Colon (tissue), 2 donors: Measurements from ENCODE around the gene SEL1L2.
"Not testable (repeated sequence)": the region's sequence is repeated elsewhere in the genome, so short reads cannot be mapped to it uniquely, and the experiment has no call there.

Source experiments
- FAIRE-seq: peaks from 2 replicates; lab custom pipeline; 2012; peaks lifted over from hg19 to GRCh38; lab: Jason Lieb, UNC
- donor health status: control.
- donor health status: control.

Gene SEL1L2

GRCh38 chr20:13990465-13990864, at the start of gene SEL1L2:
SEL1L2 (minus strand) TSS chr20:13990614; CDS start chr20:13990534, 80 bp downstream.
- FAIRE-seq, result no peak

GRCh38 chr20:14036567-14036966, 46.2 kb upstream of the SEL1L2 start:
- FAIRE-seq, result no peak

GRCh38 chr20:14033310-14033709, 42.9 kb upstream of the SEL1L2 start:
- FAIRE-seq, result no peak

- FAIRE-seq, result no peak
Measured at GRCh38 chr20:14030991-14031390, 40.6 kb upstream of the SEL1L2 start.

- no peak for FAIRE-seq
Measured at GRCh38 chr20:14012671-14013070, 22.3 kb upstream of the SEL1L2 start.

DNA sequence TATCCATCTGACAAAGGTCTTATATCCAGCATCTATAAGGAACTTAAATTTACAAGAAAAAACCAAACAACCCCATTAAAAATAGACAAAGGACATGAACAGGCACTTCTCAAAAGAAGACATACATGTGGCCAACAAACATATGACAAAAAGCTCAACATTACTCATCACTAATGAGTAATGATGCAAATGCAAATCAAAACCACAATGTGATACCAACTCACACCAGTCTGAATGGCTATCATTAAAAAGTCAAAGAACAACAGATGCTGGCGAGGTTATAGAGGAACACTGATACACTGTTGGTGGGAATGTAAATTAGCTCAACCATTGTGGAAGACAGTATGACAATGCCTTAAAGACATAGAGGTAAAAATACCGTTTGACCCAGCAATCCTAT, 18.8 kb upstream of the SEL1L2 start:
- no peak for FAIRE-seq

GRCh38 chr20:14005996-14006395, 15.6 kb upstream of the SEL1L2 start:
- no peak for FAIRE-seq

- no peak for FAIRE-seq
Measured at GRCh38 chr20:14000917-14001316, 10.5 kb upstream of the SEL1L2 start.

DNA sequence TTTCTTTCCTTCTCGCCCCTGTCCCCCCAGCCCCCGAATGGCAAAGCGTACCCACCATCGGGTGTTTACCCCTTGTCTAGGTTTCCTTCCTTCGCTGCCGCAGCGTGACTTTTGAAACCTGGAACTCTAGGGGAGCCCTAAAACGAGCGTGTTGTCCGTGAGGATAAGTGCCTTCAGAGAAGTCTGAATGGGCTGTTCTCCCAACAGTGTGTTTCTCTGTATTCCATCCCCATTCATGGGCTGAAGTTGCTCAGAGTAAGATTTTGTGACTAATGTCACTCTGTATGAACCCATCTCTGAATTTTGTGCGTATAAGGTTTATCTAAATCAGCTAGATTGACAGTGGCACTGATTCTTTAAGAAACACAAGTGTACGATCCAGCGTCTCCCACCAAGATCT, 5.9 kb upstream of the SEL1L2 start:
- no peak for FAIRE-seq

DNA sequence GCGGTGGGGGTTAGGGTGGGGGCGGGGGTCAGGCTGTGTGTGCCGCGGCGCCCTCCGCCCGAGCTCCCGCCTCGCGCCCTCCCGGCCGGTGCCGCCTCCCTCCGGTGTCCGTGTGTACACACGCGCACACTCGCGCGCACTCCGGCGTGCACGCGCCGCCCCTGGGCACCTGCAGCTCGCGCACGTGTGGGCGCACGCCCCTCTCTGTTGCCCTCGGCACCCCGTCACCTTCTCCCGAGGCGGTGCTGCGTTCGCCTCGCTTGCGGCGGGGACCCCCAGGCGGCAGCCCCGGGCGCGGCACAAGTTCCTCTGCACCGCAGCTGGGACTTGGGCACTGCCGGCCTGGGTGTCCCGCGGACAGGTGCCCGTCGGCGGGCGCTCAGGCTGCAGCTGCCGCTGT, 5.4 kb upstream of the SEL1L2 start:
- FAIRE-seq, result no peak

DNA sequence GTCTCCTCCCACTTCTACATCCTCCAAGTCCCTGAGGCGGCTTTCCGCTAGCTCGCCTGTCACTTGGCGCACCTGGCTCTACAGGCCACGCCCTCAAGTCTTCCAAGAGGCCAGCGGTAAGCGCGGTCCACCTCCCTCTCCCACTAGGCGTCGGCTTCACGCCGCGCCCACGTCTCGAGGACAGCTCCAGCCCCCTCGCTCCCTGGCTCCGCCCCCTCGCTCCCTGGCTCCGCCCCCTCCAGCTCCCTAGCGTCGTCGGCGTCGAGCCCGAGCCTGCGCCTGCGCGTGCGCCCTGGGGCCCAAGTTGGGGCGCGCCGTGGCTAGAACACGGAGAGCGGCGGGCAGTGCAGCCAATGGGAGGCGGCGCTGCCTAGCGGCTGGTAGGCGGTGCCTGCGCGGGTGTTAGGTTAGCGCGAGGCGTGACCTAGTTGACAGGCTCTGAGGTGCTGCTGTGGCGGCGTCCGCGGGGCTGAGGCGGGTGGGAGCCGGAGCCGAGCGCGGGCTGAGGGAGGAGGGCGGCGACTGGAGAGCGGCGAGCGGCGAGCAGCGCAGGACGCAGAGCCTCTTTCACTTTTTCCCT, 4.8 kb upstream of the SEL1L2 start, which contains the start of gene MACROD2:
Gene MACROD2, plus strand, starts transcription at position 431 of the 580 bp plus-strand sequence.
- no peak for FAIRE-seq

- FAIRE-seq, result not testable (repeated sequence)
Measured at GRCh38 chr20:13991955-13992354, 1.5 kb upstream of the SEL1L2 start.

DNA sequence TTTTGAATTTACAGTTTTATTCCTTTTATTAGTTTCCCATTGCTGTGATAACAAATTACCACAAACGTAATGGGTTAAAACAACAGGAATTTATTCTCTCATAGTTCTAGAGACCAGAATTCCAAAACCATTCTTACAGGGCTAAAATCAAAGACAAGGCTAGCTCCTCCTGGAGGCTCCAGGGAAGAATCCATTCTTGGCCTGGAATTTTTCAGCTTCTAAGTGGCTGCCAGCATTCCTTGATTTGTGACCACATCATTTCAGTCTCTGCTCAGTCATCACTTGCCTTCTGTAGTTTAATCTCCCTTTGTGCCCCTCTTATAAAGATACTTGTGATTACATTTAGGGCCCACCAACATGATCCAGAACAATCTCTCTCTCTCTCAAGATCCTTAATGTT, 897 bp upstream of the SEL1L2 start:
- no peak for FAIRE-seq

DNA sequence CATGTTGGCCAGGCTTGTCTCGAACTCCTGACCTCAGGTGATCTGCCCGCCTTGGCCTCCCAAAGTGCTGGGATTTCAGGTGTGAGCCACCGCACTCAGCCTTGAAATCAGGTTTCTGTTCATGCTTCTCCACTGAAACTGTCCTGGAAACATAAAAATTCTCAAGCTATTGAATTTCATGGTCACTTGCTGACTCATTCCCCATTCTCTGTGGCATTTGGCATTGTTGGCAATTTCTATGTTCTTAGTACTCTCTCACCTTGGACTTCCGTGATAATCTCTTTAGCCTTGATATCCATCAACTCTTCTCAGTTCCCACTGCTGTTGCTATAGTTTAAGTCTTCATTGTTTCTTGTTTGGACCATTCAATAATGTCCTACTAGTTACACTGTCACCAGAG, 6.2 kb downstream of the SEL1L2 start:
- FAIRE-seq, result no peak

DNA sequence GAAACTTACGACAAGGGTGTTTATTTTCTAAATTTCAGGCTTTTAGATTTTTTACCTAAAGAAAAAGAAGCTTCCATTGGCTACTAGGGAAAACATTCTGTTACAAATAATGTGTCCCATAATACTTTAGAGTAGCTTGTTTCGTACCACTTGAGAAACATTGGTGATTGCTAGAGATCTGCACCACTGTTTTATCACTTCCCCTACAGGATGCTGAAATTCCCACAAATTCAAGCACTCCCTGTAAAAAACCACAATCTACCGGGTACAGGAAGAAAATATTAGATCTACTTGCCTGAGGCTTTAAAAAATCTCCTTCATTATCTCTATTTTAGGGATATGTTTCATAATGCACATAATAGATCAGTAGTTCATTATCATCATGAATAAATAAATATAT, 29.9 kb downstream of the SEL1L2 start:
- FAIRE-seq, result no peak

- no peak for FAIRE-seq
Measured at GRCh38 chr20:13960119-13960518, 30.3 kb downstream of the SEL1L2 start.

DNA sequence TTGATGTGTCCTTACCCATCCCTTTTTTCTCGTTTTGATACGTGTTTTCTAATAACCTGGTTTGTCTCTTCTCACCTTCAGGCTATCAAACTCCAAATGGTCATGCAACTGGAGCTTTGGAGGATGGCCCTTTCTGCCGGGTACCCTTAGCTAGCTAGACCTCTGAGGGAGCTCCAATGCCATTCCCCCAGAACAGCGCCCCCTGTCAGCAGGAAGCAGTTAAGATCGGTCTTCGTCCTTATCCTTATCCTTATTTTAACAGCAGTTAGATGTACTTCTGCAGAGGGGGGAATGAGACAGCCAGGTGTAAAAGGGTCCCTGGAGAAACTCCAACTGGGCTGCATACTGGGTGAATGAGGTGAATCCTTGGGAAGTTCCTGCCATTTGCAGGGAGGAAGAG, 37.2 kb downstream of the SEL1L2 start:
- FAIRE-seq, result no peak

DNA sequence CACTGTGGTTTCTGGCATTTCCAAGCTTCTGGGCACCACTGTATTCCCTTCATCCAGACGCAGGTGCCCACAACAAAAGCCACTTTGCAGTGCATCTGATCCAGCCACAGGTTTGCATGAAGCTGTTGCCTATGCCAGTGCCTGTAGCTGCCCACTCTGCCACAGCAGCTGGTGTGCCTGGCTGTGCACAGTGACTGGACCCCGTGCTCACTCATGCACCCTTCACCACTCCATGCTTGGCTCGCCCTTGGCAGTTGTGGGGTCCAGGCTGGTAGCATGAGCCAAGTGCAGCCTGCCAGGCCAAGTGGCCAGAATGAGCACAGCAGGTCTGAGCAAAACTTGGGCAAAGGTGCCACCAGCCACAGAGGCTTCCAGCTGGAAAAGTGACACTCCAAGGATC, 42.7 kb downstream of the SEL1L2 start:
- FAIRE-seq, result no peak

DNA sequence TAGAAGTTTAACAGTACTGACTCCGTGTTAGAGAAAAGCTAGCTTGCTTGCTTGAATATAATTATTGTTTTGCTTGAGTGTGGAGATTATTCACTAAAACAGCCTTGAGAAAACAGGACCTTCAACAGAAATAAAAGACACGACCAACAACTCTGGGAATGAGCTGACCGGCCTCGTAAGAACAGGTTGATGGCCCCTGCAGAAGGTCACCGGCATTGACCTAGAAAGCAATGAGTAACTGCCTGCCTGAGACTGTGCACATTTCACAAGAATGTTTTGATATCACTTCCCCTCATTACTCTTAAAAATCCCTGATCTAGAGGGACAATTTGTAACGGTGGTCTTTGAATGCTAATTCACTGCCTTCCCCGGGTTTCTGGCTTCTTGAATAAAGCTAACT, 49.4 kb downstream of the SEL1L2 start:
- FAIRE-seq, result no peak

DNA sequence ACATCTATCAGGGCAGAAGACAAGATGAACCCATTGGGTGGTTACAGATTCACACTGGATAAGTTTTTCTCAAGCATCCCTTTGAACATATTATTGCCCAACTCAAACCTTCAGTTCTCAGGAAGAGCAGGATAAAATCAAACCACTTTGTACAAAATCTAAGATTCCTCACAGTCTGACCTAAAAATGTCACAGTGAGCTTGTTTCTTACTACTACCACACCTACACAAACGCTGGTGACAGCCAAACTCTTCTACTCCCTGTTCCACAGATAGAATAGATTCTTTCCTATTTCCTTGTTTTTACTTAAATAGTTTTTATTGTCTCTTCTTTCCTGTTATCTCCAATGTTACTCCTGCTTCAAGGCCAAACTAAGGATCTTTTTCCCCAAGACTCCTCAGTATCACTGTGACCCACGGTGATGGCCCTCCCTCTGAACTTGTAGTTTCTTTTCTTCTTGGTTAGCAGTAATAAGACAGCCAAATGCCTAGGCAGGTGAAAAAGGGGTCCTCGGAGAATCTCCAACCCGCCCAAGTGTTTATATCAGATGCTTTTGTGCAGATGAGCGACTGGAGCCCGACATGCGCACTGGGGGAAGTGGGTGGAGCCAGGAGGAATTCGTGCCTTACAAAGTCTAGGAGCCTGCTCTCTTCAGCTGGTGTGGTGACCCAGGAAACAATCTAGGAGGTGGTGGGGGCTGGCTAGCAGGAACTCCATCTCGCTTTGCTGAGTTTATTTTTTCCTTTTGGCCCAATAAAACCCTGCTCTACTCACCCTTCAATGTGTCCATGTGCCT, 53.4 kb downstream of the SEL1L2 start:
- no peak for FAIRE-seq

GRCh38 chr20:13934992-13935894, 55.2 kb downstream of the SEL1L2 start:
- FAIRE-seq, result no peak

GRCh38 chr20:13930281-13930680, 60.1 kb downstream of the SEL1L2 start:
- FAIRE-seq, result no peak

DNA sequence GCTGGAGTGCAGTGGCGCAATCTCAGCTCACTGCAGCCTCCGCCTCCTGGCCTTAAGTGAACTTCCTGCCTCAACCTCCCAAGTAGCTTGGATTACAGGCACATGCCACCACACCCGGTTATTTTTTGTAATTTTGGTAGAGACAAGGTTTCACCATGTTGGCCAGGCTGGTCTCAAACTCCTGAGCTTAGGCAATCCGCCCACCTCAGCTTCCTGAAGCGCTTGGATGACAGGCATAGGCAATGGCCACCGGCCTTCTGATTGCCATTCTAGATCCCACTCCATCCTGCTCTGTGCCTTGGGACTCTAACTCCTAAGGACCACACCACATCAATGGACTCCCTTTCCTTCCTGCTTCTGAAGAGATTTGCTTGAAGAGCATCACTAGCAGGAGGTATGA, 60.6 kb downstream of the SEL1L2 start:
- no peak for FAIRE-seq
